Measurements from ENCODE around the gene MBD5.

- no peak for TF ChIP-seq CTCF (IDR thresholded peaks at IDR 0.05; ENCODE audit: low read depth, low read length)
- no peak for TF ChIP-seq EZH2phosphoT487 (IDR thresholded peaks at IDR 0.05; ENCODE audit: low read depth)
Observed at GRCh38 chr2:148110184-148110583, 89.3 kb downstream of the MBD5 start.

All from OCI-LY3 (cell line).